HEK293 (cell line): ENCODE measurements around the gene ITPKB.
"Not testable (repeated sequence)": the region's sequence is repeated elsewhere in the genome, so short reads cannot be mapped to it uniquely, and the experiment has no call there.

ENCODE experiments used
- SP2 ChIP-seq: fragments of 450-650 bp; formaldehyde crosslinking; IDR thresholded peaks from 2 replicates; pipeline ENCODE4 v1.5.1; 2016; ENCODE audit warnings: missing biosample characterization, missing genetic modification characterization
- ZNF654 ChIP-seq: fragments of 450-650 bp; formaldehyde crosslinking; IDR thresholded peaks from 2 replicates; pipeline ENCODE4 v1.5.1; 2016; ENCODE audit warnings: low read depth, missing biosample characterization, missing genetic modification characterization
- ZNF837 ChIP-seq: fragments of 450-650 bp; formaldehyde crosslinking; IDR thresholded peaks from 2 replicates; pipeline ENCODE4 v1.5.1; 2016; ENCODE audit warnings: missing biosample characterization, missing genetic modification characterization
- TF ChIP-seq, protein P1 (sequence below): fragments of 450-650 bp; formaldehyde crosslinking; IDR thresholded peaks from 2 replicates; pipeline ENCODE4 v1.5.1; 2016; ENCODE audit warnings: missing biosample characterization, missing genetic modification characterization
- TF ChIP-seq, protein P2 (sequence below): fragments of 450-650 bp; formaldehyde crosslinking; IDR thresholded peaks from 2 replicates; pipeline ENCODE4 v1.5.1; 2016; ENCODE audit warnings: missing biosample characterization, missing genetic modification characterization
- TF ChIP-seq, protein P3 (sequence below): fragments of 450-650 bp; formaldehyde crosslinking; IDR thresholded peaks from 2 replicates; pipeline ENCODE4 v1.5.1; 2016; ENCODE audit warnings: missing biosample characterization, missing genetic modification characterization

DNA sequence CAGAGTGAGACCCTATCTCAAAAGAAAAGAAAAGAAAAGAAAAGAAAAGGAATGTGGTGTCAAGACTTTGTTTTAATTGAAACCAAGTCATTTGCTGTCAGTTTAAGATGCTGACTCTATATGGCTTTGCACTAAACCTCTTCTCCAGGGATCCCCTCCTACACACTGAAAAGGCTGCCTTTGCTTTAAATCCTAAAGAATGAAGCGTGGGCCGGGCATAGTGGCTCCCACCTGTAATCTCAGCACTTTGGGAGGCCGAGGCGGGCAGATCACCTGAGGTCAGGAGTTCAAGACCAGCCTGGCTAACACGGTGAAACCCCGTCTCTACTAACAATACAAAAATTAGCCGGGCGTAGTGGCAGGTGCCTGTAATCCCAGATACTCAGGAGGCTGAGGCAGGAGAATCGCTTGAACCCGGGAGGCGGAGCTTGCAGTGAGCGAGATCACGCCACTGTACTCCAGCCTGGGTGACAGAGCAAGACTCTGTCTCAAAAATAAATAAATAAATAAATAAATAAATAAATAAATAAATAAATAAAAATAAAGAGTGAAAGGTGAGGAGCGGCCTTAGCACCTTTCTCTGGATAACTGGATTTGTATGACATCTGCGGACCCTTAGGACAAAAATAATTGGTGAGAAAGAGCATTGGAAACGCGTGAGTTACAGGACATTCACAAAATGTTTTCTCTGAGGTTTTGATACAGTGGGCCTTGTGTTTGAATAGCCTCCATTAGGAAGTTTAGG, 8.6 kb upstream of the ITPKB start:
- TF ChIP-seq, protein P1, sequence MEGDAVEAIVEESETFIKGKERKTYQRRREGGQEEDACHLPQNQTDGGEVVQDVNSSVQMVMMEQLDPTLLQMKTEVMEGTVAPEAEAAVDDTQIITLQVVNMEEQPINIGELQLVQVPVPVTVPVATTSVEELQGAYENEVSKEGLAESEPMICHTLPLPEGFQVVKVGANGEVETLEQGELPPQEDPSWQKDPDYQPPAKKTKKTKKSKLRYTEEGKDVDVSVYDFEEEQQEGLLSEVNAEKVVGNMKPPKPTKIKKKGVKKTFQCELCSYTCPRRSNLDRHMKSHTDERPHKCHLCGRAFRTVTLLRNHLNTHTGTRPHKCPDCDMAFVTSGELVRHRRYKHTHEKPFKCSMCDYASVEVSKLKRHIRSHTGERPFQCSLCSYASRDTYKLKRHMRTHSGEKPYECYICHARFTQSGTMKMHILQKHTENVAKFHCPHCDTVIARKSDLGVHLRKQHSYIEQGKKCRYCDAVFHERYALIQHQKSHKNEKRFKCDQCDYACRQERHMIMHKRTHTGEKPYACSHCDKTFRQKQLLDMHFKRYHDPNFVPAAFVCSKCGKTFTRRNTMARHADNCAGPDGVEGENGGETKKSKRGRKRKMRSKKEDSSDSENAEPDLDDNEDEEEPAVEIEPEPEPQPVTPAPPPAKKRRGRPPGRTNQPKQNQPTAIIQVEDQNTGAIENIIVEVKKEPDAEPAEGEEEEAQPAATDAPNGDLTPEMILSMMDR (tag by site-specific recombination): not testable (repeated sequence)
- TF ChIP-seq ZNF654, SP2, ZNF837 (tag by site-specific recombination): not testable (repeated sequence)
- TF ChIP-seq, protein P2, sequence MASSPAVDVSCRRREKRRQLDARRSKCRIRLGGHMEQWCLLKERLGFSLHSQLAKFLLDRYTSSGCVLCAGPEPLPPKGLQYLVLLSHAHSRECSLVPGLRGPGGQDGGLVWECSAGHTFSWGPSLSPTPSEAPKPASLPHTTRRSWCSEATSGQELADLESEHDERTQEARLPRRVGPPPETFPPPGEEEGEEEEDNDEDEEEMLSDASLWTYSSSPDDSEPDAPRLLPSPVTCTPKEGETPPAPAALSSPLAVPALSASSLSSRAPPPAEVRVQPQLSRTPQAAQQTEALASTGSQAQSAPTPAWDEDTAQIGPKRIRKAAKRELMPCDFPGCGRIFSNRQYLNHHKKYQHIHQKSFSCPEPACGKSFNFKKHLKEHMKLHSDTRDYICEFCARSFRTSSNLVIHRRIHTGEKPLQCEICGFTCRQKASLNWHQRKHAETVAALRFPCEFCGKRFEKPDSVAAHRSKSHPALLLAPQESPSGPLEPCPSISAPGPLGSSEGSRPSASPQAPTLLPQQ: not testable (repeated sequence)
- TF ChIP-seq, protein P3, sequence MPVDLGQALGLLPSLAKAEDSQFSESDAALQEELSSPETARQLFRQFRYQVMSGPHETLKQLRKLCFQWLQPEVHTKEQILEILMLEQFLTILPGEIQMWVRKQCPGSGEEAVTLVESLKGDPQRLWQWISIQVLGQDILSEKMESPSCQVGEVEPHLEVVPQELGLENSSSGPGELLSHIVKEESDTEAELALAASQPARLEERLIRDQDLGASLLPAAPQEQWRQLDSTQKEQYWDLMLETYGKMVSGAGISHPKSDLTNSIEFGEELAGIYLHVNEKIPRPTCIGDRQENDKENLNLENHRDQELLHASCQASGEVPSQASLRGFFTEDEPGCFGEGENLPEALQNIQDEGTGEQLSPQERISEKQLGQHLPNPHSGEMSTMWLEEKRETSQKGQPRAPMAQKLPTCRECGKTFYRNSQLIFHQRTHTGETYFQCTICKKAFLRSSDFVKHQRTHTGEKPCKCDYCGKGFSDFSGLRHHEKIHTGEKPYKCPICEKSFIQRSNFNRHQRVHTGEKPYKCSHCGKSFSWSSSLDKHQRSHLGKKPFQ (tag by site-specific recombination): not testable (repeated sequence)
